ENCODE data around the gene FLRT1.

The FLRT1 gene

DNA sequence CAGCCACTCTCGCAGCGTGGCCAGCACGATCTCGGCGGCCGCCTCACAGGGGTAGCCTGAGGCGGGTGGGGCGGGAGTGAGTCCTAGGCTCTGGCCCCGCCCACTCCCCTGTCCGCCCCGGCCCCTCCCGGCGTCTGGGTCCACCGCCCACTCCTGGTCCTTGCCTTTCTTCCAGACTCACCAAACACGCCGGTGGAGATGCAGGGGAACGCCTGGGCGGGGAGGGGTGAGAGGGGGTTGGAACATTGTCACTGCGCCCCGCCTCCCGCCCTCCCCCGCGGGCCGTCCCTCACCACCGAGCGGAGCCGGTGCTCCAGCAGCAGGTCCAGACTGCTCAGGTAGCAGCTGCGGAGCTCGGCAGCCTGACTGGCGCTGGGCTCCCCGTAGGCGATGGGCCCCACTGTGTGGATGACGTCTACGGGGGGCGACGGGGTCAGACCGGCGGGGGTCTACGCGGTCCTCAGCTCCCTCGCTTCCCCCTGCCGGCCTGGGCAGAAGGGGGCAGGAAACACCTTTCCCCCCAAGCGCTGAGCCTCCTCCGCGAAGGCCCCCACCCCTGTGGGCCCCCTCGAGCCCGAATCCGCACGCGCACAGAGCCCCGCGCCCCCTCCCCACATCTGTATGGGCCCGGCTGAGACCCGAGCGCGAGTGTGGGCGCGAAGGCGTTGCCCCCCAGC, 36.2 kb upstream of the FLRT1 start:
- in situ Hi-C loops (cut with HindIII; ENCODE audit: low pct_unique_long_range_greater_than_20kb, low sequenced_read_pairs) = loop anchor here (10.0 kb wide), 1 partner anchor 165 kb away; the partner anchor contains the start of gene MACROD1
- no peak for TF ChIP-seq JUND (IDR thresholded peaks at IDR 0.05; ENCODE audit: low read depth)
- peak in 1 of 2 experiments; percentile 42 for DNase-seq (ENCODE audit: low read depth in 1 of 2, low spot score in 1 of 2)

DNA sequence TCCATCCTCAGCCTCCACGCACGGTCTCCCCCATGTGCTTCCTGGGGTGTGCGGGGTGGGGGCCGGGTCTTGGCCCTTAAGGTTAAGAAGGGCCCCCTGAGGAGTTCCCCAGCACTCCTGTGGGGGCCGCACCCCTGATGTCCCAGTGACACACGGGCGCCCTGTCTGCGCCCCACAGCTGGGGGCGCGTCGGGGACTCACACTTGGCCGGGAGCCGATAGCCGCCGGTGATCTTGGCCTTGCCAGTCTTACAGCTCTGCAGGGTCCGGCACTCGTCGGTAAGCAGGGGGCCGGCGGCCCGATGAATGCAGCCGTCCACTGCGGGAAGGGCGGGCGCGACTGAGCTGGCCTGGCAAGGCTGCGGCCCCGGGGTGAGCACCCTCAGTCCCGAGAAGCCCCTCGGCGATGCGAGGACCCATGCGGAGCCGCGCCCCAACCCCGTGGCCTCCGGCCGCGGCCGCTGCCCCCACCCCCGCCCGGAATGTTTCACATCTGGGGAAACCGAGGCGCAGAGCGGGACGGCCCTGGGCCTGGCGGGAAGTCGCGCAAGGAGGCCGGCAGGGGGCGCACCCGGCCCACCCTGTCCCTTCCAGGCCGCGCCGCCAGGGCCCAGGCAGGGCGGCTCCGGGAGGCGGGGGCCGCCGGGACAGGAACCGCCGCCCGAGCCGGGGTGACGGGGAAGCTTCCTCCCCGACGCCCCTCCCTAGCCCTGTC, 35.5 kb upstream of the FLRT1 start:
- DNase-seq (ENCODE audit: low read depth in 1 of 2, low spot score in 1 of 2) = no peak
- in situ Hi-C loops (cut with HindIII; ENCODE audit: low pct_unique_long_range_greater_than_20kb, low sequenced_read_pairs) = loop anchor here (10.0 kb wide), 1 partner anchor 165 kb away; the partner anchor contains the start of gene MACROD1

DNA sequence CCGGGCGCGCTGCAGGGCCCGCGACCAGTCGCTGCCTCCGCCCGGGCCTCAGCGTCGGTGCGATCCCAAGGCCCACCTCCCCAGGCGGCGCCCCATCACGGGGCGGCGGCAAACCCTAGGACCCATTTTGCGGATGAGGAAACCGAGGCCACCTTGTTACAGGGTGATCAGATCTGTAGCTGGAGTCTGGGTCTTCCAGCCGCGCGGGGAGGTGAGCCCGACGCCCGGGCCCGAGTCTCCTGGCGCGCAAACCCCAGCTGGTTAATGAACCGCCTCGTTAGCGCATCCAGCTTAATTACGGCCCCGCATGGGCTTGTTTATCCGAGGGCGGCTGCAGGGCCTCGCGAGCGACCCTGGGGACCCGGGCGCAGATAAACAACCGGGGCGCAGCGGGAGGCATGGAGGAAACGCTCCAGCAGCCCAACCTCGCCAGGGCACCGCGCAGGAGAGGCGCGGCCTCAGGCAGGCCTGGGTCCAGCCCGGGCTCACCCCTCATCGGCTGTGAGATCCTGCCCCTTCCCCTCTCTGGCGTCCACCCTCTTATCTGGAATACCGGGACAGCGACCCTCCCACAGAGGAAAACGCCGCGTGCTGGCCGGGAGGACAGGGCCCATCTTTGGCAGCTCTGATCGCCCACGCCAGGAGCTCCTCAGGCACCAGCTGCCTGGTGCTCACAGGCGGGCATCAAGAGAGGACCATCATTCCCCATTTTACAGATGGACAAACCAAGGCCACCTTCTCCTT, 34.8 kb upstream of the FLRT1 start:
- no peak for DNase-seq (ENCODE audit: low read depth in 1 of 2, low spot score in 1 of 2)
- in situ Hi-C loops (cut with HindIII; ENCODE audit: low pct_unique_long_range_greater_than_20kb, low sequenced_read_pairs) = loop anchor here (10.0 kb wide), 1 partner anchor 164 kb away; the partner anchor contains the start of gene MACROD1
- no peak for TF ChIP-seq JUND (IDR thresholded peaks at IDR 0.05; ENCODE audit: low read depth)

More for the DNA sequence above, 35.5 kb upstream of the FLRT1 start:
- TF ChIP-seq JUND (IDR thresholded peaks at IDR 0.05; ENCODE audit: low read depth) = no peak

DNA sequence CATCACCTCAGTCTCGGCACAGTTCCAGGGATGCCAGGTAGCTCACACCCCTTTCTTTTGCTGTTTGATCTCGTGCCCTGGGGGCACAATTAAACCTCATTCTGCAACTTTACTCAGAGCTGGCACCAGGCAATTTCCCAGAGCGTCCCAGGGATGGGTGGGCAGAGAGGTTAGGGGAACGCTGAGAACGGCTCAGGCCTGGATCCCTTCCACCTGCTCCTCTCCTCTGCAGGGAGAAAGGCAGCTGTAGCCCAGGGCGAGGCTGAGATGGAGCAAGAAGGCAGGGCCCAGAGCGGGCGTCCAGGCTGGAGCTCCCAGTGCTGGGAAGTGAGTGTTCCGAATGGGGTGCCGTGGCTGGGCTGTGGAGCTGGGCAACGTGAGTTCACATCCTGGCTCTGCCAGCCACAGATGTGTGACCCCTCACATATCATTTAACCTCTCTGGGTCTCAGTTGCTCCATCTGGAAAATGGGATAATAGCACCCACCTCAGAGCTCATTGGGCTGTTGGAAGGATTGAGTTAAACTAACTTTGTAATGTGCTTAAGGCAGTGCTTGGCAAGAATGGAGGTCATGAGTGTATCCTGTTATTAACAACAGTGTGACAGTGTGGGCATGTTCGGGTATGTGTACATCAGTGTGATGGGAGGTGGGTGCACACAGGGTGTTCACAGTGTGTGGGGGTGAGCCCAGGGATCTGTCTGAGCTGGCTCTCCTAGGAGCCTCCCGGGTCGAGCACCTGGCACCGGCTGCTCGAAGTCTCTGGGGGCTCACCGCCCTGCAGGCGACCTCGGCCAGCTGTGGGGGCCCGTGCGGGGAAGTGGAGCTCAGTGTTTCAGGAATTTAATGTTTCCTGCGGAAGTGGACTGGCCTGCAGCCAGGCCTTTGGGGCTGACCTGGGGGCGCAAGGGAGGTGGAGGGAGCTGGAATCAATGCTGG, 34.0 kb upstream of the FLRT1 start:
- in situ Hi-C loops (cut with HindIII; ENCODE audit: low pct_unique_long_range_greater_than_20kb, low sequenced_read_pairs) = loop anchor here (10.0 kb wide), 1 partner anchor 163 kb away; the partner anchor contains the start of gene MACROD1
- no peak for TF ChIP-seq JUND (IDR thresholded peaks at IDR 0.05; ENCODE audit: low read depth)
- DNase-seq (ENCODE audit: low read depth in 1 of 2, low spot score in 1 of 2) = peak in 1 of 2 experiments; percentile 45

DNA sequence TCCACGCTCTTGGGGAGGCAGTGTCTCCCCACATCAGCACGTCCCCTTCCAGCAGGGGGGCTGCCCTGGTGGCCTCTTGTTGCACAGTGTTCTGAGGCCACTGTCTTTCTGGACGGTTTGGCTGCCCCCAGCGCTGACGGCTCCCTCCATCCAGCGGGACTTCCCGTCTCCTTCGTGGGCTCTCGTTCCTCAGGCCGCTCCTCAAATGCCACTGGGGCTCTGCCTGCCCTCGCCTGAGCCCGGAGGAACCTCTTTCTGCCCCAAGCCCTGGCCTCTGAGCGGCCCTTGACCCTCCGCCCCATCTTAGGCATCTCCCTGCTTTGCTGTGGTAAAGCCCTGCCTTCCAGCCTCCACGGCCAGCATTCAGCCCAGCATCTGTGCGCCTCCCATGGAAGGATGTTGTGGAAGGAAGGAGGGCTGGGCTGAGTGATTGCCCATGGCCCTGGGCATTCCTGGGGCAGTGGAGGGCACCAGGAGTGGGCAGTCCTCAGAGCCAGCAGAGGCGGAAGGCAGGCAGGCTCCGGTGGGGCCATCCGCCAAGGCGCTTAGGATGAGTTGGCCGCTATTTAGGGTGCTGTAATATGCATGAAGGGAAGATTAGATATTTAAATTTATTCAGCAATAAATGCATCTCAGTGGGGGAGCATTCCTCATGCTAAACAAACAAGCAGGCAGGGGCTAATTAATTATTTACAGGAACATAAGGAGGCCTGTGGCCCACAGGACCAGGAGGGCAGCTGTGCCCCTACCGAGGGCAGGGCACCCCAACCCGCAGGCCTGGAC, 31.7 kb upstream of the FLRT1 start:
- in situ Hi-C loops (cut with HindIII; ENCODE audit: low pct_unique_long_range_greater_than_20kb, low sequenced_read_pairs) = loop anchor here (10.0 kb wide), 1 partner anchor 161 kb away; the partner anchor contains the start of gene MACROD1
- no peak for TF ChIP-seq JUND (IDR thresholded peaks at IDR 0.05; ENCODE audit: low read depth)
- DNase-seq (ENCODE audit: low read depth in 1 of 2, low spot score in 1 of 2) = no peak

DNA sequence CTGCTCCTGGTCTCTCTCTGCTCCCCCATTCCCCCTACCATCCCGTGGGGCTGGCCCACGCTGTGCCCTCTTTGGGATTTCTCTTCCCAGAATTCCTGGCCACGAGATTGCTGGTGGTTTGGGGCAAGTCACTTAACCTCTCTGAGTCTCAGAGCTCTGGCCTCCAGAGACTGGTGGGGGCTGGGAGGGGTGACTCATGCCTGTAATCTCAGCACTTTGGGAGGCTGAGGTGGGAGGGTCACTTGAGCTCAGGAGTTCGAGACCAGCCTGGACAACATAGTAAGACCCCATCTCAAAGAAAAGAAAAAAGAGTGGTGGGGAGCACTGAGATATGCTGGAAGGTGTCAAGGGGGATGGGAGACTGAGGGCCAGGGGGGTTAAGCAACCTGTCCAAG, 31.1 kb upstream of the FLRT1 start:
- in situ Hi-C loops (cut with HindIII; ENCODE audit: low pct_unique_long_range_greater_than_20kb, low sequenced_read_pairs) = loop anchor here (10.0 kb wide), 1 partner anchor 160 kb away; the partner anchor contains the start of gene MACROD1
- TF ChIP-seq JUND (IDR thresholded peaks at IDR 0.05; ENCODE audit: low read depth) = no peak
- DNase-seq (ENCODE audit: low read depth in 1 of 2, low spot score in 1 of 2) = no peak

DNA sequence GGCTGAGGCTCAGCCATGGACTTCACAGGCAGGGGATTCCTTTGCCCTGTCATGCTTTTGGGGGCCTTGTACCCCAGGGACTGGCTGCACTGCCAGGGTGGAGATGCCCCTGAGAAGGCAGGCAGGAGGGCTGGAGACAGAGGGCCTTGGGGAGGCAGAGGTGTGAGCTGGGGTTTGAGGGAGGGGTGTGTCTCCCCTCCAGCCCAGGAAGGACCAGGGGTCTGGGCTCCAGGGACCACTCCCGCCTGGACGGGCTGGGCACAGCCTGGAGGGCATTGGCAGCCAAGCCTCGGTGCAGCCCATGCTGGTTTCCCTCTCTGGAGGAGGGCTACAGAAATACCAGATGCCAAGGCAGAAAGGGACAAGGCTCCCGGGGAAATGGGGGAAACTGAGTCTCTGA, 30.0 kb upstream of the FLRT1 start:
- in situ Hi-C loops (cut with HindIII; ENCODE audit: low pct_unique_long_range_greater_than_20kb, low sequenced_read_pairs) = loop anchor here (10.0 kb wide), 1 partner anchor 159 kb away; the partner anchor contains the start of gene MACROD1

DNA sequence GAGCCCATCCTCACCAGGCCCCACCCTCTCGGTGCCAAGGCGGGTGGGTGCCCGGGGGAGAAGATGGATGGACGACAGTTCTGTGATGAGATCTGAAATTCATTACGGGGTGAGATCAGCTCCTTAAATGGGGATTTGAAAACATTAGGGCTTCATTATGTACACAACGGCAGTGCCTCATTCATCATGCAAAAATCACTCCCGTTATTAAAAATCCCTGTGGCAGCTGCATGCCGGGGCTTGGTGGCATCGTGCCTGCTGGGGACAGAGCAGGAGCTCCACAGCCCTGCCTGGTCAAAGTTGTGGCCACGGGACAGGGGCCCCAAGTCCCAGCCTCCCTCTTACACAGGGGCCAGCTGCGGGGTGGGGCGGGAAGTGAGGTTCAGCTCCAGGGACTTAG, 29.3 kb upstream of the FLRT1 start:
- no peak for TF ChIP-seq JUND (IDR thresholded peaks at IDR 0.05; ENCODE audit: low read depth)
- in situ Hi-C loops (cut with HindIII; ENCODE audit: low pct_unique_long_range_greater_than_20kb, low sequenced_read_pairs) = loop anchor here (10.0 kb wide), 1 partner anchor 158 kb away; the partner anchor contains the start of gene MACROD1
- DNase-seq (ENCODE audit: low read depth in 1 of 2, low spot score in 1 of 2) = peak in 1 of 2 experiments; percentile 12

More for the DNA sequence above, 30.0 kb upstream of the FLRT1 start:
- TF ChIP-seq JUND (IDR thresholded peaks at IDR 0.05; ENCODE audit: low read depth) = no peak
- peak in 1 of 2 experiments; percentile 2 for DNase-seq (ENCODE audit: low read depth in 1 of 2, low spot score in 1 of 2)

DNA sequence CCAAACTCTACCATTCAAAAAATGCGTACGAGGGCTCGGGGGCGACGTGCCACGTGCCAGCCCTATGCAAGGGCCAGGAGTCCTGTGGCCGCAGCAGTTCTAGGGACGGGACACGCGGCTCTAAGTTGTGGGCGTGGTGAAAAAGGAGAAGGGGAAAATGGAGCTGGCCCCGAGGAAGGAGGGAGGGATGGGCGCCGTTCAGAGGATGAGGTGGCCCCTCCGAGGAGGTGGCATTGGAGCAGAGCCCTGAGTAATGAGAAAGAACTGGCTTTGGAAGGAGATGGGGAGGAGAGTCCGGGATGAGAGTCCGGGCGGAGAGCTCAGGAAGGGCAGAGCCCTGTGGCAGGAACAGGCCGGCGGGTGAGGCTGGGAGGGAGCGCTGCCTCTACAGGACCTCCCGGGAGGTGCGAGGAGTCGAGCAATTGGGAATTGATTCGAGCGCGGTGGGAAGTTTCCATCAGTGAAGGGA, 28.5 kb upstream of the FLRT1 start:
- DNase-seq (ENCODE audit: low read depth in 1 of 2, low spot score in 1 of 2) = peak in 1 of 2 experiments; percentile 37
- no peak for TF ChIP-seq JUND (IDR thresholded peaks at IDR 0.05; ENCODE audit: low read depth)
- in situ Hi-C loops (cut with HindIII; ENCODE audit: low pct_unique_long_range_greater_than_20kb, low sequenced_read_pairs) = loop anchor here (10.0 kb wide), 1 partner anchor 158 kb away; the partner anchor contains the start of gene MACROD1

DNA sequence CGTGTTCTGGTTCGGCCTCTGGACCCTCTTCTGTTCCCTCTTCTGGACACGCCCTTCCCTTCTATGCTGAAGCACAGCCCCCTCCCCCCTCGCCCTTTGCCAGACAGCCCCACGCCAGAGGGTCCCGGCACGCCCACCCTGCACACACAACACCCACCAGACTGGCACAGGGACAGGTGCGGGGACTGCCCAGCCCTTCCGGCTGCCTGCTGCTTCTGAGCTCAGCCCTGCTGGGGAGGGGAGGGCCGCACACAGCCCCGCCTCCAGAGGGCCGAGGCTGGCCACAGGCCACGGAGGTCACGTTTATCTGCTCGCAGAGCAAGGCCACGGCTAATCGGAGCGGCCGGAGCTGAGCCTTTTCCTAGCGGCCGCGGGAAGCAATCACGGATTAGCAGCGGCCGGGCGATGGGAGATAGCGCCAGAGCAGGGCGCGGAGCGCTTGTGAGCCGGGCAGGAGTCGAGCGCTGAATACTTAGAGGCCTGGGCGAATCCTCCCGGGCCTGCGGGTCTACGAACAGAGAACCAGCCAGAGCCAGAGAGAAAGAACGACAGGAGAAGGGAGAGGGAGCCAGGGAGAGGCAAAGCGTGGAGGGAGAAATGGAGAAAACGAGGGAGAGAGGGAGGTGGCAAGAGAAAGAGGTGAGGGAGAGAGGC, 28.0 kb upstream of the FLRT1 start:
- TF ChIP-seq JUND (IDR thresholded peaks at IDR 0.05; ENCODE audit: low read depth) = no peak
- peak in 1 of 2 experiments; percentile 11 for DNase-seq (ENCODE audit: low read depth in 1 of 2, low spot score in 1 of 2)
- in situ Hi-C loops (cut with HindIII; ENCODE audit: low pct_unique_long_range_greater_than_20kb, low sequenced_read_pairs) = loop anchor here (10.0 kb wide), 1 partner anchor 157 kb away; the partner anchor contains the start of gene MACROD1
